HepG2 (cell line): ENCODE data around the gene ATP6V1G3.

ENCODE experiments used
- EHMT2 ChIP-seq: fragments of 200-600 bp; sonication (generic); IDR thresholded peaks from 2 replicates; pipeline ENCODE4 v1.7.0; 2017; ENCODE audit warnings: antibody characterized with exemption, low read depth, low read length, borderline replicate concordance
- ERF ChIP-seq: IDR thresholded peaks from 2 replicates; pipeline ENCODE4 v1.6.1; 2018; ENCODE audit warnings: missing biosample characterization, missing genetic modification reagents
- EZH2 ChIP-seq: conservative IDR thresholded peaks from 2 replicates; pipeline ENCODE4 v1.6.1; 2012; ENCODE audit warnings: mild to moderate bottlenecking, low read depth, low read length, moderate library complexity
- FOXP1 ChIP-seq, 2 experiments: fragments of 450-650 bp in 1 of 2; IDR thresholded peaks; 2 replicates each; pipeline ENCODE4 v1.6.1; 2017 to 2018; ENCODE audit warnings: antibody characterized with exemption in 1 of 2
- GATAD1 ChIP-seq: IDR thresholded peaks from 2 replicates; pipeline ENCODE4 v1.6.1; 2016; ENCODE audit warnings: missing genetic modification reagents, missing compliant biosample characterization
- SMC3 ChIP-seq: IDR thresholded peaks from 2 replicates; pipeline ENCODE4 v1.6.1; 2011; ENCODE audit warnings: low read length, improper control_type of control experiment
- ZNF143 ChIP-seq: sonication (generic); formaldehyde crosslinking; IDR thresholded peaks from 2 replicates; pipeline ENCODE4 v1.4.0; 2020; ENCODE audit warnings: missing genetic modification reagents
- ZNF549 ChIP-seq: sonication (generic); formaldehyde crosslinking; IDR thresholded peaks from 2 replicates; pipeline ENCODE4 v1.5.0; 2020; ENCODE audit warnings: missing genetic modification reagents
- ZNF749 ChIP-seq: sonication (generic); formaldehyde crosslinking; IDR thresholded peaks from 2 replicates; pipeline ENCODE4 v1.8.0; 2022; ENCODE audit warnings: mild to moderate bottlenecking, missing genetic modification reagents, moderate library complexity, borderline replicate concordance
- TF ChIP-seq, protein P1 (sequence below), 2 experiments: IDR thresholded peaks; 2 replicates each; pipeline ENCODE4 v1.6.1; 2011 to 2012; ENCODE audit warnings: low read length in 2 of 2, borderline replicate concordance in 1 of 2, low read depth in 1 of 2, mild to moderate bottlenecking in 1 of 2, moderate library complexity in 1 of 2
- TF ChIP-seq, protein P2 (sequence below): IDR thresholded peaks from 2 replicates; pipeline ENCODE4 v1.6.1; 2016; ENCODE audit warnings: missing compliant biosample characterization, missing genetic modification reagents, borderline replicate concordance
- TF ChIP-seq, protein P3 (sequence below): sonication (generic); formaldehyde crosslinking; IDR thresholded peaks from 2 replicates; pipeline ENCODE4 v1.4.0; 2020; ENCODE audit warnings: mild to moderate bottlenecking, missing genetic modification reagents

DNA sequence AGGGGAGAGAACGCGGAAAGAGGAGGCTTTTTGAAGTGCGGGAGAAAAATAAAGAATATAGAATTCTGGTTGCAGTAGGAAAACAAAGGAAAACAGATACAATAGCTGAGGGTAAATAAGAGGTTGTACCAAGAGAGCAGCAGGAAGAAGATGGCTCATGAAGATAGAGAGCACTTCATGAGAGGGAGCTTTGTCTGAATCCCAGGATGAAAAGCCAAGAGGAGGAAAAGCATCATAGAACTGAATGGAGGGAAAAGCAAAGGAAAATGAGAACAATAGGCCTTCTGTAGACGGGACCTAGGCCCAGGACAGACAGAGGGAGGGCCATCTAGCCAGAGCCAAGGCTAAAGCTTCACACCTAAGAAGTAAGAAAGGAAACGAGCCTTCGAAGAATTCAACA is 49.5 kb downstream of the ATP6V1G3 start:
- TF ChIP-seq GATAD1 (CRISPR knock-in tag) (no peak), ZNF749 (CRISPR knock-in tag) (no peak), FOXP1 (IDR thresholded peaks at IDR 0.05) (no peak), FOXP1 (CRISPR knock-in tag; IDR thresholded peaks at IDR 0.05) (no peak), ZNF549 (CRISPR knock-in tag) (no peak), EHMT2 (no peak), ERF (no peak), SMC3 (no peak), EZH2 (no peak), ZNF143 (CRISPR knock-in tag) (no peak)
- TF ChIP-seq, protein P1, sequence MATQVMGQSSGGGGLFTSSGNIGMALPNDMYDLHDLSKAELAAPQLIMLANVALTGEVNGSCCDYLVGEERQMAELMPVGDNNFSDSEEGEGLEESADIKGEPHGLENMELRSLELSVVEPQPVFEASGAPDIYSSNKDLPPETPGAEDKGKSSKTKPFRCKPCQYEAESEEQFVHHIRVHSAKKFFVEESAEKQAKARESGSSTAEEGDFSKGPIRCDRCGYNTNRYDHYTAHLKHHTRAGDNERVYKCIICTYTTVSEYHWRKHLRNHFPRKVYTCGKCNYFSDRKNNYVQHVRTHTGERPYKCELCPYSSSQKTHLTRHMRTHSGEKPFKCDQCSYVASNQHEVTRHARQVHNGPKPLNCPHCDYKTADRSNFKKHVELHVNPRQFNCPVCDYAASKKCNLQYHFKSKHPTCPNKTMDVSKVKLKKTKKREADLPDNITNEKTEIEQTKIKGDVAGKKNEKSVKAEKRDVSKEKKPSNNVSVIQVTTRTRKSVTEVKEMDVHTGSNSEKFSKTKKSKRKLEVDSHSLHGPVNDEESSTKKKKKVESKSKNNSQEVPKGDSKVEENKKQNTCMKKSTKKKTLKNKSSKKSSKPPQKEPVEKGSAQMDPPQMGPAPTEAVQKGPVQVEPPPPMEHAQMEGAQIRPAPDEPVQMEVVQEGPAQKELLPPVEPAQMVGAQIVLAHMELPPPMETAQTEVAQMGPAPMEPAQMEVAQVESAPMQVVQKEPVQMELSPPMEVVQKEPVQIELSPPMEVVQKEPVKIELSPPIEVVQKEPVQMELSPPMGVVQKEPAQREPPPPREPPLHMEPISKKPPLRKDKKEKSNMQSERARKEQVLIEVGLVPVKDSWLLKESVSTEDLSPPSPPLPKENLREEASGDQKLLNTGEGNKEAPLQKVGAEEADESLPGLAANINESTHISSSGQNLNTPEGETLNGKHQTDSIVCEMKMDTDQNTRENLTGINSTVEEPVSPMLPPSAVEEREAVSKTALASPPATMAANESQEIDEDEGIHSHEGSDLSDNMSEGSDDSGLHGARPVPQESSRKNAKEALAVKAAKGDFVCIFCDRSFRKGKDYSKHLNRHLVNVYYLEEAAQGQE (IDR thresholded peaks at IDR 0.05; ENCODE audit: borderline replicate concordance in 1 of 2, low read depth in 1 of 2, low read length in 2 of 2), result no peak
- TF ChIP-seq, protein P2, sequence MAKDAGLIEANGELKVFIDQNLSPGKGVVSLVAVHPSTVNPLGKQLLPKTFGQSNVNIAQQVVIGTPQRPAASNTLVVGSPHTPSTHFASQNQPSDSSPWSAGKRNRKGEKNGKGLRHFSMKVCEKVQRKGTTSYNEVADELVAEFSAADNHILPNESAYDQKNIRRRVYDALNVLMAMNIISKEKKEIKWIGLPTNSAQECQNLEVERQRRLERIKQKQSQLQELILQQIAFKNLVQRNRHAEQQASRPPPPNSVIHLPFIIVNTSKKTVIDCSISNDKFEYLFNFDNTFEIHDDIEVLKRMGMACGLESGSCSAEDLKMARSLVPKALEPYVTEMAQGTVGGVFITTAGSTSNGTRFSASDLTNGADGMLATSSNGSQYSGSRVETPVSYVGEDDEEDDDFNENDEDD (CRISPR knock-in tag), result no peak
- TF ChIP-seq, protein P3, sequence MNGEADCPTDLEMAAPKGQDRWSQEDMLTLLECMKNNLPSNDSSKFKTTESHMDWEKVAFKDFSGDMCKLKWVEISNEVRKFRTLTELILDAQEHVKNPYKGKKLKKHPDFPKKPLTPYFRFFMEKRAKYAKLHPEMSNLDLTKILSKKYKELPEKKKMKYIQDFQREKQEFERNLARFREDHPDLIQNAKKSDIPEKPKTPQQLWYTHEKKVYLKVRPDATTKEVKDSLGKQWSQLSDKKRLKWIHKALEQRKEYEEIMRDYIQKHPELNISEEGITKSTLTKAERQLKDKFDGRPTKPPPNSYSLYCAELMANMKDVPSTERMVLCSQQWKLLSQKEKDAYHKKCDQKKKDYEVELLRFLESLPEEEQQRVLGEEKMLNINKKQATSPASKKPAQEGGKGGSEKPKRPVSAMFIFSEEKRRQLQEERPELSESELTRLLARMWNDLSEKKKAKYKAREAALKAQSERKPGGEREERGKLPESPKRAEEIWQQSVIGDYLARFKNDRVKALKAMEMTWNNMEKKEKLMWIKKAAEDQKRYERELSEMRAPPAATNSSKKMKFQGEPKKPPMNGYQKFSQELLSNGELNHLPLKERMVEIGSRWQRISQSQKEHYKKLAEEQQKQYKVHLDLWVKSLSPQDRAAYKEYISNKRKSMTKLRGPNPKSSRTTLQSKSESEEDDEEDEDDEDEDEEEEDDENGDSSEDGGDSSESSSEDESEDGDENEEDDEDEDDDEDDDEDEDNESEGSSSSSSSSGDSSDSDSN (CRISPR knock-in tag), result no peak
